PC-9 (cell line): Measurements from ENCODE around the gene SLIT1. TPM values are rescaled to one million over a fixed set of nuclear protein-coding genes. Genes with fewer than 3 reads are reported as not detected.
A peak's percentile ranks its signal among the peaks of the same experiment; 100 is the strongest.

Experiments used
- BruUV-seq: library from RNA; stranded (reverse); fragments of 400-500 nt; replicated peaks from 2 replicates; lab custom pipeline; 2021; lab: Mats Ljungman, UMichigan
- CTCF ChIA-PET: fragments of 300-600 bp; sonication (Branson Sonifier 250); formaldehyde crosslinking; loops from one replicate; lab custom pipeline; 2022; ENCODE audit warnings: antibody characterized with exemption; lab: Charles Lee
- POLR2A ChIA-PET: fragments of 300-600 bp; sonication (Branson Sonifier 250); formaldehyde crosslinking; loops from one replicate; lab custom pipeline; 2022; ENCODE audit warnings: antibody characterized with exemption; ENCODE audit not compliant: unreplicated experiment; lab: Charles Lee
- DNase-seq, 2 experiments: peaks; one replicate each; pipeline versions ENCODE4 v3.0.0 to v3.0.0-alpha.2; 2015 to 2022; ENCODE audit warnings: mixed read lengths in 1 of 2
- H2AFZ ChIP-seq: fragments of 200-600 bp; sonication (generic); 2 replicates; pipeline ENCODE4 v1.8.1; 2017; ENCODE audit warnings: antibody characterized with exemption
- H3F3A ChIP-seq: fragments of 200-600 bp; sonication (generic); 2 replicates; pipeline ENCODE4 v1.8.1; 2017; ENCODE audit warnings: antibody characterized with exemption, mild to moderate bottlenecking, low read depth; ENCODE audit not compliant: insufficient read depth
- H3K27ac ChIP-seq: fragments of 200-600 bp; sonication (generic); 2 replicates; pipeline ENCODE4 v1.6.1; 2016; ENCODE audit warnings: mixed run types
- H3K27me3 ChIP-seq: fragments of 200-600 bp; sonication (generic); 2 replicates; pipeline ENCODE4 v1.6.1; 2016; ENCODE audit warnings: low read depth, mixed run types; ENCODE audit not compliant: insufficient read depth
- H3K36me3 ChIP-seq: fragments of 200-600 bp; sonication (generic); 2 replicates; pipeline ENCODE4 v1.6.1; 2016; ENCODE audit warnings: low read depth, mixed run types
- H3K4me1 ChIP-seq: fragments of 200-600 bp; sonication (generic); replicated peaks from 2 replicates; pipeline ENCODE4 v1.6.1; 2016; ENCODE audit warnings: mixed run types; ENCODE audit not compliant: insufficient read depth
- H3K4me2 ChIP-seq: fragments of 200-600 bp; sonication (generic); 2 replicates; pipeline ENCODE4 v1.6.1; 2017; ENCODE audit warnings: mixed run types
- H3K4me3 ChIP-seq: fragments of 200-600 bp; sonication (generic); 2 replicates; pipeline ENCODE4 v1.6.1; 2016; ENCODE audit warnings: mixed run types
- H3K79me2 ChIP-seq: fragments of 200-600 bp; sonication (generic); 2 replicates; pipeline ENCODE4 v1.6.1; 2017; ENCODE audit warnings: low read depth, mixed run types
- H3K9me2 ChIP-seq: fragments of 200-600 bp; sonication (generic); 2 replicates; pipeline ENCODE4 v1.8.1; 2017; ENCODE audit warnings: mild to moderate bottlenecking; ENCODE audit not compliant: insufficient read depth
- H3K9me3 ChIP-seq: fragments of 200-600 bp; sonication (generic); 2 replicates; pipeline ENCODE4 v1.8.1; 2016; ENCODE audit warnings: low read depth; ENCODE audit not compliant: insufficient read depth
- H4K20me1 ChIP-seq: fragments of 200-600 bp; sonication (generic); 2 replicates; pipeline ENCODE4 v1.8.1; 2017; ENCODE audit not compliant: insufficient read depth
- CTCF ChIP-seq: fragments of 200-600 bp; sonication (generic); conservative IDR thresholded peaks from 2 replicates; pipeline ENCODE4 v1.6.1; 2017; ENCODE audit warnings: mixed run types, antibody characterized with exemption, mild to moderate bottlenecking, moderate library complexity
- EZH2 ChIP-seq: fragments of 200-600 bp; sonication (generic); IDR thresholded peaks from 2 replicates; pipeline ENCODE4 v1.8.0; 2017; ENCODE audit warnings: antibody characterized with exemption, low read depth
- intact Hi-C: fragments of 100-400 bp; cut with micrococcal nuclease; formaldehyde crosslinking; loops from one replicate; pipeline ENCODE4 v1.10.0; 2022; ENCODE audit not compliant: unreplicated experiment
- total RNA-seq: library from RNA; stranded (reverse); gene quantifications from 2 replicates; pipeline ENCODE4 v1.2.3, GENCODE V29; 2021

Gene SLIT1
- total RNA-seq, 1 experiment from 2014 or later, result not detected

GRCh38 chr10:97023401-97024167, 162.2 kb downstream of the SLIT1 start:
- no peak for DNase-seq
- H3K79me2 ChIP-seq, result no peaks in the 10 kb centered on the region
- H2AFZ ChIP-seq, result no peak overlapping the region
- no peaks in the 10 kb centered on the region for H3F3A ChIP-seq
- ChIA-PET POLR2A (no interaction called here), CTCF (interaction anchor here (2.9 kb wide), 1 partner anchor 13 kb away, joined by 11 read pairs; no protein-coding TSS in a partner anchor)
- peak overlapping the region; percentile 40 for H3K27ac ChIP-seq
- H3K9me2 ChIP-seq, result no peaks in the 10 kb centered on the region
- TF ChIP-seq EZH2 (no peak), CTCF (no peak)
- no peaks in the 10 kb centered on the region for H4K20me1 ChIP-seq
- H3K4me3 ChIP-seq, result no peak overlapping the region
- intact Hi-C loops, result no loop called here
- peaks cover 14% of the 10 kb centered on the region for H3K4me1 ChIP-seq
- BruUV-seq, result no TSS peak
- no peaks in the 10 kb centered on the region for H3K36me3 ChIP-seq
- no peaks in the 10 kb centered on the region for H3K27me3 ChIP-seq
- no peaks in the 10 kb centered on the region for H3K9me3 ChIP-seq
- H3K4me2 ChIP-seq, result peak overlapping the region; percentile 69

- Histone ChIP-seq H3K4me2 (no peak overlapping the region), H3K4me3 (no peak overlapping the region), H3F3A (no peaks in the 10 kb centered on the region), H3K36me3 (no peaks in the 10 kb centered on the region), H4K20me1 (no peaks in the 10 kb centered on the region), H3K79me2 (no peaks in the 10 kb centered on the region), H3K9me3 (no peaks in the 10 kb centered on the region), H3K9me2 (no peaks in the 10 kb centered on the region), H2AFZ (no peak overlapping the region), H3K27me3 (no peaks in the 10 kb centered on the region), H3K27ac (no peak overlapping the region), H3K4me1 (peaks cover 14% of the 10 kb centered on the region)
- intact Hi-C loops, result no loop called here
- no peak for DNase-seq
- TF ChIP-seq CTCF (no peak), EZH2 (no peak)
- ChIA-PET POLR2A (no interaction called here), CTCF (no interaction called here)
- no TSS peak for BruUV-seq
Observed at GRCh38 chr10:97022616-97023015, 163.1 kb downstream of the SLIT1 start.

GRCh38 chr10:97020452-97021400, 165.0 kb downstream of the SLIT1 start:
- H3K9me3 ChIP-seq, result no peaks in the 10 kb centered on the region
- H3K79me2 ChIP-seq, result no peaks in the 10 kb centered on the region
- H3K36me3 ChIP-seq, result no peaks in the 10 kb centered on the region
- no TSS peak for BruUV-seq
- ChIA-PET CTCF (interaction anchor here (0.8 kb wide), 1 partner anchor 17 kb away, joined by 4 read pairs; no protein-coding TSS in a partner anchor), POLR2A (no interaction called here)
- DNase-seq, result no peak
- H3K4me3 ChIP-seq, result no peak overlapping the region
- no peak overlapping the region for H3K4me2 ChIP-seq
- intact Hi-C loops, result no loop called here
- H3K27me3 ChIP-seq, result no peaks in the 10 kb centered on the region
- H3K27ac ChIP-seq, result no peak overlapping the region
- H3F3A ChIP-seq, result no peaks in the 10 kb centered on the region
- no peak overlapping the region for H2AFZ ChIP-seq
- no peaks in the 10 kb centered on the region for H3K9me2 ChIP-seq
- H4K20me1 ChIP-seq, result no peaks in the 10 kb centered on the region
- peaks cover 14% of the 10 kb centered on the region for H3K4me1 ChIP-seq
- TF ChIP-seq EZH2 (no peak), CTCF (no peak)
